ENCODE results near the gene MEG3. TPM values are rescaled to one million over a fixed set of nuclear protein-coding genes. Genes with fewer than 3 reads are reported as not detected.

Gene MEG3
- total RNA-seq, 1 experiment from 2014 or later = 62.4 TPM

- H3K36me3 ChIP-seq (ENCODE audit: control insufficient read depth, insufficient read depth, low read length) = no peaks in the 10 kb centered on the region
- H3K4me1 ChIP-seq (ENCODE audit: control insufficient read depth, insufficient read depth, low read length) = no peaks in the 10 kb centered on the region
- in situ Hi-C loops (cut with HindIII; ENCODE audit: low pct_unique_long_range_greater_than_20kb, low sequenced_read_pairs) (no loop called here), intact Hi-C loops (cut with micrococcal nuclease; ENCODE audit: unreplicated experiment) (no loop called here)
- DNase-seq (ENCODE audit: low read depth, low spot score) (no peak), ATAC-seq (no peak)
- ChIA-PET POLR2A (no interaction called here), CTCF (no interaction called here)
- no peak for TF ChIP-seq POLR2AphosphoS5 (IDR thresholded peaks at IDR 0.05; ENCODE audit: low read depth, low read length)
- no peak for TF ChIP-seq REST (IDR thresholded peaks at IDR 0.05; ENCODE audit: insufficient read depth in 1 of 2, low read depth in 2 of 2, low read length in 1 of 2)
- no peak for TF ChIP-seq CTCF (IDR thresholded peaks at IDR 0.05)
- TF ChIP-seq TCF7L2 (IDR thresholded peaks at IDR 0.05; ENCODE audit: low read depth, low read length) = no peak
- no peak for TF ChIP-seq SIN3A (IDR thresholded peaks at IDR 0.05; ENCODE audit: borderline replicate concordance, insufficient read depth, low read depth, low read length)
- H3K4me3 ChIP-seq (ENCODE audit: low read depth in 2 of 2, low read length in 2 of 2) = no peak overlapping the region
- H3K27ac ChIP-seq (ENCODE audit: low read length) = no peak overlapping the region
- H3K9me3 ChIP-seq (ENCODE audit: control insufficient read depth, insufficient read depth, low read depth, low read length) = no peaks in the 10 kb centered on the region
- no TSS peak for BruUV-seq (replicated peaks)
- H3K27me3 ChIP-seq (ENCODE audit: control insufficient read depth, insufficient read depth, low read length) = no peaks in the 10 kb centered on the region
These were observed 36.2 kb upstream of the MEG3 start for GRCh38 chr14:100789460-100790417.

GRCh38 chr14:100790502-100791347, 35.2 kb upstream of the MEG3 start:
- CTCF ChIA-PET = no interaction called here
- H3K27ac ChIP-seq (ENCODE audit: low read length) = no peak overlapping the region
- POLR2A ChIA-PET = no interaction called here
- no TSS peak for BruUV-seq (replicated peaks)
- no peaks in the 10 kb centered on the region for H3K4me1 ChIP-seq (ENCODE audit: control insufficient read depth, insufficient read depth, low read length)
- intact Hi-C loops (cut with micrococcal nuclease; ENCODE audit: unreplicated experiment) (no loop called here), in situ Hi-C loops (cut with HindIII; ENCODE audit: low pct_unique_long_range_greater_than_20kb, low sequenced_read_pairs) (no loop called here)
- no peak overlapping the region for H3K4me3 ChIP-seq (ENCODE audit: low read depth in 2 of 2, low read length in 2 of 2)
- H3K9me3 ChIP-seq (ENCODE audit: control insufficient read depth, insufficient read depth, low read depth, low read length) = no peaks in the 10 kb centered on the region
- ATAC-seq = no peak
- no peak for TF ChIP-seq REST (IDR thresholded peaks at IDR 0.05; ENCODE audit: insufficient read depth in 1 of 2, low read depth in 2 of 2, low read length in 1 of 2)
- no peak for TF ChIP-seq CTCF (IDR thresholded peaks at IDR 0.05)
- no peak for TF ChIP-seq SIN3A (IDR thresholded peaks at IDR 0.05; ENCODE audit: borderline replicate concordance, insufficient read depth, low read depth, low read length)
- no peak for TF ChIP-seq TCF7L2 (IDR thresholded peaks at IDR 0.05; ENCODE audit: low read depth, low read length)
- no peak for TF ChIP-seq POLR2AphosphoS5 (IDR thresholded peaks at IDR 0.05; ENCODE audit: low read depth, low read length)
- H3K27me3 ChIP-seq (ENCODE audit: control insufficient read depth, insufficient read depth, low read length) = no peaks in the 10 kb centered on the region
- H3K36me3 ChIP-seq (ENCODE audit: control insufficient read depth, insufficient read depth, low read length) = no peaks in the 10 kb centered on the region
- DNase-seq (ENCODE audit: low read depth, low spot score) = no peak

Measured in Panc1 (cell line).